ENCODE measurements around the gene POP5.
A peak's percentile ranks its signal among the peaks of the same experiment; 100 is the strongest.

POP5 gene

GRCh38 chr12:120590741-120591407, 9.7 kb upstream of the POP5 start:
- no peak for DNase-seq (ENCODE audit: low read depth in 1 of 2, low spot score in 1 of 2)

GRCh38 chr12:120588948-120589930, 8.0 kb upstream of the POP5 start:
- DNase-seq (ENCODE audit: low read depth in 1 of 2, low spot score in 1 of 2): no peak

- DNase-seq (ENCODE audit: low read depth in 1 of 2, low spot score in 1 of 2): no peak
Observed at GRCh38 chr12:120588371-120588770, 7.2 kb upstream of the POP5 start.

GRCh38 chr12:120586860-120587259, 5.7 kb upstream of the POP5 start:
- DNase-seq (ENCODE audit: low read depth in 1 of 2, low spot score in 1 of 2): no peak

GRCh38 chr12:120586206-120586605, 5.0 kb upstream of the POP5 start:
- no peak for DNase-seq (ENCODE audit: low read depth in 1 of 2, low spot score in 1 of 2)

GRCh38 chr12:120584343-120585149, 3.3 kb upstream of the POP5 start:
- peak; percentile 36 to 37 for DNase-seq (ENCODE audit: low read depth in 1 of 2, low spot score in 1 of 2)

- peak; percentile 69 to 81 for DNase-seq (ENCODE audit: low read depth in 1 of 2, low spot score in 1 of 2)
Observed at GRCh38 chr12:120583478-120584030, 2.4 kb upstream of the POP5 start.

- DNase-seq (ENCODE audit: low read depth in 1 of 2, low spot score in 1 of 2): no peak
Observed at GRCh38 chr12:120581998-120582397, 796 bp upstream of the POP5 start.

GRCh38 chr12:120579179-120579578, 2.0 kb downstream of the POP5 start:
- DNase-seq (ENCODE audit: low read depth in 1 of 2, low spot score in 1 of 2): no peak

GRCh38 chr12:120574106-120574505, 7.1 kb downstream of the POP5 start:
- no peak for DNase-seq (ENCODE audit: low read depth in 1 of 2, low spot score in 1 of 2)

- no peak for DNase-seq (ENCODE audit: low read depth in 1 of 2, low spot score in 1 of 2)
Observed at GRCh38 chr12:120573560-120573959, 7.6 kb downstream of the POP5 start.

- no peak for DNase-seq (ENCODE audit: low read depth in 1 of 2, low spot score in 1 of 2)
Observed at GRCh38 chr12:120571299-120571698, 9.9 kb downstream of the POP5 start.

- DNase-seq (ENCODE audit: low read depth in 1 of 2, low spot score in 1 of 2): no peak
Observed at GRCh38 chr12:120563495-120563894, 17.7 kb downstream of the POP5 start.

GRCh38 chr12:120562906-120563305, 18.3 kb downstream of the POP5 start:
- no peak for DNase-seq (ENCODE audit: low read depth in 1 of 2, low spot score in 1 of 2)

GRCh38 chr12:120557589-120557988, 23.6 kb downstream of the POP5 start:
- DNase-seq (ENCODE audit: low read depth in 1 of 2, low spot score in 1 of 2): no peak

GRCh38 chr12:120554678-120555077, 26.5 kb downstream of the POP5 start:
- no peak for DNase-seq (ENCODE audit: low read depth in 1 of 2, low spot score in 1 of 2)

GRCh38 chr12:120546050-120546386, 35.2 kb downstream of the POP5 start:
- no peak for DNase-seq (ENCODE audit: low read depth in 1 of 2, low spot score in 1 of 2)

GRCh38 chr12:120544691-120545090, 36.5 kb downstream of the POP5 start:
- no peak for DNase-seq (ENCODE audit: low read depth in 1 of 2, low spot score in 1 of 2)

- DNase-seq (ENCODE audit: low read depth in 1 of 2, low spot score in 1 of 2): no peak
Observed at GRCh38 chr12:120542166-120542565, 39.0 kb downstream of the POP5 start.

GRCh38 chr12:120540445-120540844, 40.8 kb downstream of the POP5 start:
- no peak for DNase-seq (ENCODE audit: low read depth in 1 of 2, low spot score in 1 of 2)

GRCh38 chr12:120539303-120539702, 41.9 kb downstream of the POP5 start:
- no peak for DNase-seq (ENCODE audit: low read depth in 1 of 2, low spot score in 1 of 2)

Data from activated T-helper 1 cell treated with anti-CD3 and anti-CD28 coated beads, Interleukin-2, amount 50 U/mL, for 16 hours (primary cell).